Neural cell (in vitro differentiated cells): Measurements from ENCODE around the gene PLD6. TPM values are rescaled to one million over a fixed set of nuclear protein-coding genes. Genes with fewer than 3 reads are reported as not detected.

Source experiments
- H2AFZ ChIP-seq: fragments of 200-600, 300-800 bp; sonication (generic), shearing (Covaris generic); 2 replicates; pipeline ENCODE4 v1.6.0; 2014; ENCODE audit warnings: low read depth, mild to moderate bottlenecking, antibody characterized with exemption, low read length, moderate library complexity
- H3F3A ChIP-seq: fragments of 200-600 bp; shearing (Covaris generic); 2 replicates; pipeline ENCODE4 v1.6.1; 2016; ENCODE audit warnings: mild to moderate bottlenecking, moderate library complexity, mixed read lengths, antibody characterized with exemption, low read length; ENCODE audit not compliant: insufficient read depth, poor library complexity, severe bottlenecking
- H3K27ac ChIP-seq: fragments of 200-600, 300-800 bp; sonication (generic), shearing (Covaris generic); 2 replicates; pipeline ENCODE4 v1.5.1; 2014; ENCODE audit warnings: mild to moderate bottlenecking, low read length, moderate library complexity
- H3K27me3 ChIP-seq: fragments of 300-800, 200-600 bp; sonication (generic), shearing (Covaris generic); 2 replicates; pipeline ENCODE4 v1.6.0; 2014; ENCODE audit warnings: mild to moderate bottlenecking, low read depth, low read length, moderate library complexity; ENCODE audit not compliant: insufficient read depth
- H3K36me3 ChIP-seq: fragments of 300-800, 200-600 bp; sonication (generic), shearing (Covaris generic); 2 replicates; pipeline ENCODE4 v1.5.1; 2014; ENCODE audit warnings: mild to moderate bottlenecking, antibody characterized with exemption, low read length, moderate library complexity; ENCODE audit not compliant: insufficient read depth
- H3K4me2 ChIP-seq: fragments of 300-800, 200-600 bp; sonication (generic), shearing (Covaris generic); 2 replicates; pipeline ENCODE4 v1.6.0; 2014; ENCODE audit warnings: mild to moderate bottlenecking, low read length
- H3K4me3 ChIP-seq: fragments of 300-800, 200-600 bp; sonication (generic), shearing (Covaris generic); 2 replicates; pipeline ENCODE4 v1.5.1; 2014; ENCODE audit warnings: mild to moderate bottlenecking, low read length, moderate library complexity
- H3K79me2 ChIP-seq: fragments of 200-600 bp; shearing (Covaris generic); replicated peaks from 2 replicates; pipeline ENCODE4 v1.6.0; 2014; ENCODE audit warnings: mild to moderate bottlenecking, low read length, moderate library complexity; ENCODE audit not compliant: insufficient read depth
- H3K9ac ChIP-seq: fragments of 300-800, 200-600 bp; sonication (generic), shearing (Covaris generic); 2 replicates; pipeline ENCODE4 v1.6.1; 2016; ENCODE audit warnings: mild to moderate bottlenecking, low read length, mixed read lengths
- H3K9me2 ChIP-seq: fragments of 200-600 bp; shearing (Covaris generic); 2 replicates; pipeline ENCODE4 v1.6.1; 2016; ENCODE audit warnings: mild to moderate bottlenecking, low read length, mixed read lengths; ENCODE audit not compliant: insufficient read depth
- H3K9me3 ChIP-seq: fragments of 200-600, 300-800 bp; sonication (generic), shearing (Covaris generic); 2 replicates; pipeline ENCODE4 v1.6.1; 2016; ENCODE audit warnings: mild to moderate bottlenecking, mixed run types, low read length, moderate library complexity, mixed read lengths
- H4K20me1 ChIP-seq: fragments of 200-600 bp; shearing (Covaris generic); 2 replicates; pipeline ENCODE4 v1.6.1; 2016; ENCODE audit warnings: mild to moderate bottlenecking, mixed run types; ENCODE audit not compliant: insufficient read depth
- EP300 ChIP-seq: fragments of 450-650 bp; conservative IDR thresholded peaks from 2 replicates; pipeline ENCODE4 v1.6.1; 2014; ENCODE audit warnings: antibody characterized with exemption, mild to moderate bottlenecking, moderate library complexity; ENCODE audit not compliant: poor library complexity, severe bottlenecking
- EZH2 ChIP-seq: fragments of 200-600, 300-800 bp; shearing (Covaris generic), sonication (generic); IDR thresholded peaks from 2 replicates; pipeline ENCODE4 v1.6.1; 2014; ENCODE audit warnings: antibody characterized with exemption, low read length, borderline replicate concordance, mild to moderate bottlenecking; ENCODE audit not compliant: insufficient read depth, poor library complexity, severe bottlenecking
- MXI1 ChIP-seq: fragments of 450-650 bp; conservative IDR thresholded peaks from 2 replicates; pipeline ENCODE4 v1.6.1; 2014; ENCODE audit warnings: antibody characterized with exemption, mild to moderate bottlenecking; ENCODE audit not compliant: poor library complexity, severe bottlenecking
- POLR2AphosphoS5 ChIP-seq: IDR thresholded peaks from 2 replicates; pipeline ENCODE4 v1.6.1; 2012
- RAD21 ChIP-seq: fragments of 450-650 bp; conservative IDR thresholded peaks from 2 replicates; pipeline ENCODE4 v1.6.1; 2014; ENCODE audit warnings: antibody characterized with exemption, mild to moderate bottlenecking, moderate library complexity
- SMC3 ChIP-seq: fragments of 450-650 bp; conservative IDR thresholded peaks from 2 replicates; pipeline ENCODE4 v1.6.1; 2014; ENCODE audit warnings: antibody characterized with exemption, mild to moderate bottlenecking, moderate library complexity; ENCODE audit not compliant: poor library complexity
- TAF1 ChIP-seq: IDR thresholded peaks from 2 replicates; pipeline ENCODE4 v1.6.1; 2012; ENCODE audit warnings: low read depth
- polyA plus RNA-seq: library from polyadenylated mRNA; depleted of rRNA; stranded (reverse); fragments of >200 nt; gene quantifications from 2 replicates; pipeline ENCODE4 v1.2.3, GENCODE V29; 2014
- TF ChIP-seq, protein P1 (sequence below): fragments of 450-650 bp; IDR thresholded peaks from 2 replicates; pipeline ENCODE4 v1.5.1; 2014; ENCODE audit warnings: antibody characterized with exemption, mild to moderate bottlenecking, moderate library complexity; ENCODE audit not compliant: poor library complexity, severe bottlenecking
- TF ChIP-seq, protein P2 (sequence below): IDR thresholded peaks from 2 replicates; pipeline ENCODE4 v1.6.1; 2012; ENCODE audit warnings: borderline replicate concordance

PLD6 gene
- polyA plus RNA-seq, 1 donor from 2014 or later, result 2.0 TPM

- Histone ChIP-seq H4K20me1 (no peaks in the 10 kb centered on the region), H3K9ac (no peak overlapping the region)
Measured at GRCh38 chr17:17242246-17242645, 36.1 kb upstream of the PLD6 start.

DNA sequence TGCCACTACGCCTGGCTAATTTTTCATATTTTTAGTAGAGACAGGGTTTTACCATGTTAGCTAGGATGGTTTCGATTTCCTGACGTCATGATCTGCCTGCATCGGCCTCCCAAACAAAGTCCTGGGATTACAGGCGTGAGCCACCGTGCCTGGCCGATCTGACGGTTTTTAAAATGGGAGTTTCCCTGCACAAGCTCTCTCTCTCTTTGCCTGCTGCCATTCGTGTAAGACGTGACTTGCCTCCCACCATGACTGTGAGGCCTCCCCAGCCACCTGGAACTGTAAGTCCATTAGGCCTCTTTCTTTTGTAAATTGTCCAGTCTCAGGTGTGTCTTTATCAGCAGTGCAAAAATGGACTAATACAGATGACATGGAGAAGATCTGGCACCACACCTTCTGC lies 35.5 kb upstream of the PLD6 start:
- H3K36me3 ChIP-seq, result no peaks in the 10 kb centered on the region
- H3K4me3 ChIP-seq, result no peak overlapping the region
- no peaks in the 10 kb centered on the region for H3K27me3 ChIP-seq
- peaks cover 2% of the 10 kb centered on the region for H3K79me2 ChIP-seq
- H3K4me2 ChIP-seq, result no peak overlapping the region
- TF ChIP-seq TAF1 (no peak), EP300 (no peak), RAD21 (no peak), EZH2 (no peak), POLR2AphosphoS5 (no peak), MXI1 (no peak), SMC3 (no peak)
- TF ChIP-seq, protein P1, sequence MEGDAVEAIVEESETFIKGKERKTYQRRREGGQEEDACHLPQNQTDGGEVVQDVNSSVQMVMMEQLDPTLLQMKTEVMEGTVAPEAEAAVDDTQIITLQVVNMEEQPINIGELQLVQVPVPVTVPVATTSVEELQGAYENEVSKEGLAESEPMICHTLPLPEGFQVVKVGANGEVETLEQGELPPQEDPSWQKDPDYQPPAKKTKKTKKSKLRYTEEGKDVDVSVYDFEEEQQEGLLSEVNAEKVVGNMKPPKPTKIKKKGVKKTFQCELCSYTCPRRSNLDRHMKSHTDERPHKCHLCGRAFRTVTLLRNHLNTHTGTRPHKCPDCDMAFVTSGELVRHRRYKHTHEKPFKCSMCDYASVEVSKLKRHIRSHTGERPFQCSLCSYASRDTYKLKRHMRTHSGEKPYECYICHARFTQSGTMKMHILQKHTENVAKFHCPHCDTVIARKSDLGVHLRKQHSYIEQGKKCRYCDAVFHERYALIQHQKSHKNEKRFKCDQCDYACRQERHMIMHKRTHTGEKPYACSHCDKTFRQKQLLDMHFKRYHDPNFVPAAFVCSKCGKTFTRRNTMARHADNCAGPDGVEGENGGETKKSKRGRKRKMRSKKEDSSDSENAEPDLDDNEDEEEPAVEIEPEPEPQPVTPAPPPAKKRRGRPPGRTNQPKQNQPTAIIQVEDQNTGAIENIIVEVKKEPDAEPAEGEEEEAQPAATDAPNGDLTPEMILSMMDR, result no peak
- TF ChIP-seq, protein P2, sequence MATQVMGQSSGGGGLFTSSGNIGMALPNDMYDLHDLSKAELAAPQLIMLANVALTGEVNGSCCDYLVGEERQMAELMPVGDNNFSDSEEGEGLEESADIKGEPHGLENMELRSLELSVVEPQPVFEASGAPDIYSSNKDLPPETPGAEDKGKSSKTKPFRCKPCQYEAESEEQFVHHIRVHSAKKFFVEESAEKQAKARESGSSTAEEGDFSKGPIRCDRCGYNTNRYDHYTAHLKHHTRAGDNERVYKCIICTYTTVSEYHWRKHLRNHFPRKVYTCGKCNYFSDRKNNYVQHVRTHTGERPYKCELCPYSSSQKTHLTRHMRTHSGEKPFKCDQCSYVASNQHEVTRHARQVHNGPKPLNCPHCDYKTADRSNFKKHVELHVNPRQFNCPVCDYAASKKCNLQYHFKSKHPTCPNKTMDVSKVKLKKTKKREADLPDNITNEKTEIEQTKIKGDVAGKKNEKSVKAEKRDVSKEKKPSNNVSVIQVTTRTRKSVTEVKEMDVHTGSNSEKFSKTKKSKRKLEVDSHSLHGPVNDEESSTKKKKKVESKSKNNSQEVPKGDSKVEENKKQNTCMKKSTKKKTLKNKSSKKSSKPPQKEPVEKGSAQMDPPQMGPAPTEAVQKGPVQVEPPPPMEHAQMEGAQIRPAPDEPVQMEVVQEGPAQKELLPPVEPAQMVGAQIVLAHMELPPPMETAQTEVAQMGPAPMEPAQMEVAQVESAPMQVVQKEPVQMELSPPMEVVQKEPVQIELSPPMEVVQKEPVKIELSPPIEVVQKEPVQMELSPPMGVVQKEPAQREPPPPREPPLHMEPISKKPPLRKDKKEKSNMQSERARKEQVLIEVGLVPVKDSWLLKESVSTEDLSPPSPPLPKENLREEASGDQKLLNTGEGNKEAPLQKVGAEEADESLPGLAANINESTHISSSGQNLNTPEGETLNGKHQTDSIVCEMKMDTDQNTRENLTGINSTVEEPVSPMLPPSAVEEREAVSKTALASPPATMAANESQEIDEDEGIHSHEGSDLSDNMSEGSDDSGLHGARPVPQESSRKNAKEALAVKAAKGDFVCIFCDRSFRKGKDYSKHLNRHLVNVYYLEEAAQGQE, result no peak
- no peak overlapping the region for H3K9ac ChIP-seq
- no peak overlapping the region for H2AFZ ChIP-seq
- no peaks in the 10 kb centered on the region for H4K20me1 ChIP-seq
- no peaks in the 10 kb centered on the region for H3F3A ChIP-seq
- H3K9me2 ChIP-seq, result no peaks in the 10 kb centered on the region
- no peaks in the 10 kb centered on the region for H3K9me3 ChIP-seq
- no peak overlapping the region for H3K27ac ChIP-seq

More at GRCh38 chr17:17242246-17242645, 36.1 kb upstream of the PLD6 start:
- Histone ChIP-seq H3K9me3 (no peaks in the 10 kb centered on the region), H3K4me3 (no peak overlapping the region), H3K36me3 (no peaks in the 10 kb centered on the region), H3K9me2 (no peaks in the 10 kb centered on the region), H3K4me2 (no peak overlapping the region), H2AFZ (no peak overlapping the region), H3K27me3 (no peaks in the 10 kb centered on the region), H3K27ac (no peak overlapping the region), H3F3A (no peaks in the 10 kb centered on the region), H3K79me2 (no peaks in the 10 kb centered on the region)
- TF ChIP-seq, protein P1, result no peak
- no peak for TF ChIP-seq EZH2
- no peak for TF ChIP-seq SMC3
- TF ChIP-seq, protein P2, result no peak
- TF ChIP-seq POLR2AphosphoS5, result no peak
- no peak for TF ChIP-seq RAD21
- TF ChIP-seq MXI1, result no peak
- TF ChIP-seq EP300, result no peak
- TF ChIP-seq TAF1, result no peak
